Measurements from ENCODE around the gene CAMTA1. TPM values are rescaled to one million over a fixed set of nuclear protein-coding genes. Genes with fewer than 3 reads are reported as not detected.

CAMTA1 gene
- total and polyA plus RNA-seq, 9 of the 15 experiments (the other 6 are each of a cell fraction or from before 2014, with no cell fraction given), result 43.9 to 161 (median 65.9) TPM

- Histone ChIP-seq H3K9ac (ENCODE audit: insufficient read depth in 1 of 2, low read depth in 2 of 2, low read length in 2 of 2) (no peak overlapping the region), H3K36me3 (ENCODE audit: control insufficient read depth, insufficient read depth, low read length) (no peaks in the 10 kb centered on the region), H3K27me3 (ENCODE audit: control insufficient read depth in 2 of 2, insufficient read depth in 2 of 2, low read length in 2 of 2) (peaks cover 3 to 23% of the 10 kb centered on the region in 2 experiments; a peak in 4 of 5 replicates), H4K20me1 (replicated peaks; ENCODE audit: control insufficient read depth, insufficient read depth, low read length) (peaks cover 5% of the 10 kb centered on the region), H3K4me1 (replicated peaks in 1 of 2; ENCODE audit: control insufficient read depth in 2 of 2, insufficient read depth in 2 of 2, low read length in 2 of 2) (no peaks in the 10 kb centered on the region), H3K4me3 (no peak overlapping the region), H3K79me2 (ENCODE audit: control insufficient read depth, insufficient read depth, low read length) (no peaks in the 10 kb centered on the region), H3K4me2 (ENCODE audit: insufficient read depth, low read length) (no peak overlapping the region), H3K9me1 (ENCODE audit: control insufficient read depth, insufficient read depth, low read length) (no peaks in the 10 kb centered on the region), H3K27ac (ENCODE audit: extremely low read depth, low read depth, low read length) (no peak overlapping the region), H2AFZ (ENCODE audit: low read depth, low read length) (no peak overlapping the region), H3K9me3 (replicated peaks; ENCODE audit: control insufficient read depth, insufficient read depth, low read depth, low read length) (no peaks in the 10 kb centered on the region)
- ChIA-PET POLR2A (no interaction called here), CTCF (ENCODE audit: low intra/inter-chr PET ratio) (no interaction called here)
- WGBS (ENCODE audit: insufficient coverage, low coverage, missing lambda C conversion rate), result 0% methylated on average over 3 of the region's 3 CpGs
- FAIRE-seq (no peak), DNase-seq (ENCODE audit: extremely low read depth in 1 of 4, low spot score in 3 of 4) (no peak), ATAC-seq (no peak)
- BruUV-seq (replicated peaks), result no TSS peak
- TF ChIP-seq ZNF212 (CRISPR knock-in tag; IDR thresholded peaks at IDR 0.05) (no peak), ZSCAN32 (CRISPR knock-in tag; IDR thresholded peaks at IDR 0.05) (no peak), ETV6 (IDR thresholded peaks at IDR 0.05; ENCODE audit: borderline replicate concordance in 1 of 2, low read depth in 2 of 2, low read length in 1 of 2) (no peak), ETV6 (CRISPR knock-in tag; IDR thresholded peaks at IDR 0.05; ENCODE audit: borderline replicate concordance) (no peak), JUNB (CRISPR knock-in tag; conservative IDR thresholded peaks at IDR 0.05) (no peak), JUND (IDR thresholded peaks at IDR 0.05; ENCODE audit: borderline replicate concordance, low read depth, low read length) (no peak), JUND (tag; IDR thresholded peaks at IDR 0.05; ENCODE audit: borderline replicate concordance, low read depth, low read length) (no peak), E2F5 (CRISPR knock-in tag; IDR thresholded peaks at IDR 0.05) (no peak)
- in situ Hi-C loops (cut with MboI), result no loop called here
- intact Hi-C loops (cut with micrococcal nuclease), result no loop called here
These were observed 832.6 kb downstream of the CAMTA1 start for GRCh38 chr1:7617826-7618225.
